SW 1271 (cell line): ENCODE data around the gene HACD2.
"Not testable (repeated sequence)": the region's sequence is repeated elsewhere in the genome, so short reads cannot be mapped to it uniquely, and the experiment has no call there.

Experiments
- DNase-seq, 2 experiments: peaks; one replicate each; lab custom pipeline; 2025; lab: John Stamatoyannopoulos, UW

The HACD2 gene

DNA sequence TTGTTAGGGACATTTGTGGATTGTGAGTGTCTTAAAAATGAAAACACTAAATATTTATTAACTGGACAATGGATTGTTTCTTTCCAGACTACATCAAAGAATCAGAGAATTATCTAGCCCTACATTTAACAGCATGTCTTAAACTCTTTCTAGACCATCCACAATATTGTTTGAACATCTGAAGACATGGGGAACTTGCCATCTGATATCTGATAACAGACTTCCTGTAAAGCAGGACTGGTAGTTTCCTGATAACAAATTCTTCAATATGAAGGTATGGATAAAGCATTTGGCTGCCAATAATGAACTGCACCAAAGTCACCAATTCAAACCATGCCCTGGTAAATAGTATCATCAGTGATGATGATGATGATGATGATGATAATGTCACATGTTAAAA is 26.2 kb upstream of the HACD2 start:
- DNase-seq: no peak

DNA sequence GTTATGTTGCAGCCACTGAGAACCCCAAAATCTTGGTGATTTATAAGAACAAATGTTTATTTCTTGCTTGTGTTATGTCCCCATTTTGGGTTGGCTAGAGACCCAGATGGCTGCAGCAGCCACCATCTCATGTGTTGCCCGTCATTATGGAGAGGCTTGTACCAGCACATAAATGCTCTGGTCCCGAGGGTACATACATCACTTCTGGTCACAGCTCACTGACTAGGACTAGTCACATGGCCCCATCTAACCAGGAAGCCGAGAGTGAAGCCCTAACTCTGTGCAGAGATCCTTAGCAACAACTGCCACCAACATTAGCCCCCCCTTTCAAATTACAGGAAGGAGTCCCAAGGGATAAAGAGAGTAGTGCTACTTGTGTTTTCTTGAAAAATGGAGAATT is 25.5 kb upstream of the HACD2 start:
- DNase-seq: no peak

DNA sequence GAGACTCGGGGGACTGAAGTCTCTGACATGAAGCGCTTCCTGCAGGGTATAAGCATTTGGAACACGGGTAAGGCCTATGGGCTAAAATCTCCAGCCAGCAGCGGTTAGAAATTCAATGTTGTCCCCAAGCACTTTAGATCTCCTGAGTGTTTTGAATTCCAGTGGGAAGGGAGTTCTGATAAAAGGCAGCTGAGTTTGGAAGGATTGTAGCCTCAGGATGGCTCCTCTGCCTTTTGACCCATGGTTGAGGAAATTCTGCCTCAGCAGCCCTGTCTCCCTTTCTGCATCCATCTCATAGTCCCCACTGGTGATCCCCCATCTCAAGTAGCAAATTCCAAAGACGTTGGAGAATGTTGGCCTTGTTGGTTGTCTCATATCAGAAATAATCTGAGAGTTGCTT is 24.2 kb upstream of the HACD2 start:
- no peak for DNase-seq

DNA sequence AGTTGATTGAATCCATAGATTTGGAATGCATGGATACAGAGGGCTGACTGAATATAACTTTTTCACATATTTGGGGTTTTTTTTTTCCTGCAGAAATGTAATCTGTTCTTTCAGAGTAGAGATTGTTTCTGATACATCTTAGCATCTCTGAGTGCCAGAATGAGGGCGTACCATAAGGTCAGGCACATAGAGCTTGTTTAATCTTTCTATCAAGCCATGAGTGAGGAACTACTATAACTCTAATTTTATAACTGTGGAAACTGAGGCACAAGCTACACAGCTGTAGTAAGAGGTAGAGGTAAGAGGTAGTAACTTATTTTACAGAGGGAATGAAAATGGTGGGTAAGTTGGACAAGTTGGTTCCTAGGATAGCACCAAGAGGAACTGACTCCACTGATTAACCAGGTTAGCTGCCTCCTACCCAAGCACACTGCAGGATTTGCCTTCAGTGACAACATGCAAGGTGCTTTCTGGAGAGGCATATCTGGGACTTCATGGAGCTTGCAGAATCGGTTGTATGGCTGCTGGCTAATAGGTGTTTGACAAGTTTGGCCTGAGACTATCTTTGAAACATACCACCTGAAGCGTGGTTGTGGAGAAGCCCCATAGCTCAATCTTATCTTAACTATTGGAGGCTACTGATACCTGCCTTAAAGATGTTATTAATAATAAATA is 23.5 kb upstream of the HACD2 start:
- no peak for DNase-seq

DNA sequence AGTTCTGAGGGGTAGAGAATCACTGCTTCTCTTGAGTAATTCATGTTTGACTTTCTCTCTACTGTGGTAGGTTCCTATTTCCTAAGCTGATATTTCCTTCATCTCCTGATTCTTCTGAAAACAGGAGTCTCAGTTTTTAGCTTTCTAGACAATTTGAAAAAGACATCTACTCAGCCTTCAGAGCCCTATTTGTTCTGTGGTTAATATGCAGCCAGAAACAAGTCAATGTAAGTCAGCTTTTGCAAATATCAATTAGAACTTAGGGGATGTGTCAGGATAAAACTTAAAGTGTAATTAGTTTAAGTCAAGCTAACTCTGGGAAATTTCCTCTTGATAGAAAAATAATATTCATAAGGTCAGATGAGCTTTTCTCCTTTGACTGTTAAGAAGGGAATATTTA is 21.7 kb upstream of the HACD2 start:
- DNase-seq: no peak

DNA sequence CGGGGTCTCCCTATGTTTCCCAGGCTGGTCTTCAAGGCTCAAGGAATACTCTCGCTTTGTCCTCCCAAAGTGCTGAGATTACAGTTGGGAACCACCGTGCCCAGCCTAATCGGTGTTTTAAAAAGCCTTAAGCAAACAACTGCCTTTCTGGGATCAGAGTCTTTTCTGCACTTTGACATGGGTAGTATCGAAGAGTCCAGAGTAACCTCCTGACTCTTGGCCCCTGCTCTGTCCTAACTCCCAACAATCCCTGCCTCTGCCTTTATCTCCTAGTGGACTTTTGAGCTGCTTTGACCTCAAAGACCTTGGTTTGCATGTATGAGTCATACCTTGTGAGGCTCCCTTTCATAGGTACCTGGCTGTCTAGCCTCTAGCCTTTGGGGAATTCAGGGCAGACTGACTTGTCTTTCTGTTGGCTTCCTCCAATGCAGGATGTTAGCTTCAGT is 21.0 kb upstream of the HACD2 start:
- DNase-seq: peak; percentile 47 to 67

DNA sequence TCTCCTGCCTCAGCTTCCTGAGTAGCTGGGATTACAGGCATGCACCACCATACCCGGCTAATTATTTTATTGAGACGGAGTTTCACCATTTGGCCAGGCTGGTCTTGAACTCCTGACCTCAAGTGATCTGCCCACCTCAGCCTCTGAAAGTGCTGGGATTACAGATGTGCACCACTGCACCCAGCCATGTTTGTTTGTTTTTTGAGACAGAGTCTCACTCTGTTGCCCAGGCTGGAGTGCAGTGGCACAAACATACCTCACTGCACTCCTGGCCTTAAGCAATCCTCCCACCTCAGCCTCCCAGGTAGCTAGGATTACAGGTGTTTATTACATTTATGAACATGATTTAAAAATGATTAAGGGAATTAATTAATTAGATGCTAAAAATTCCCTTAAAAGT is 18.3 kb upstream of the HACD2 start:
- DNase-seq: not testable (repeated sequence)

DNA sequence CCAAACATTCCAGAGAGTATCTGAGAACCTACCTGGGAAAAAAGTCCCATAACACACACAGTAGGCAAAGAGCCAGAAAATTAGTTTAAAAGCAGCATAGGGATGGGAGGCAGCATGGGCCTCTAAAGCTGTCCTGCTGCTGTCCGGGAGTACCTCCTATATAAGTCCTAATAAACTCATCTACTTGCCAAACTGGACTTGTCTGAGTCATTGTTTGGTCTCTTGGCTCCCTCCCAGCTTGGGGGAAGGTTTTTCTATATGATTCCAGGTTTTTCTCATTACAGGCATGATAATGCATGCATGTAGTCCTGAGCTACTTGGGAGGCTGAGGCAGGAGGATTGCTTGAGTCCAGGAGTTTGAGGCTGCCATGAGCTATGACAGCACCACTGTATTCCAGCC is 17.5 kb upstream of the HACD2 start:
- DNase-seq: peak in 1 of 2 experiments; percentile 35

DNA sequence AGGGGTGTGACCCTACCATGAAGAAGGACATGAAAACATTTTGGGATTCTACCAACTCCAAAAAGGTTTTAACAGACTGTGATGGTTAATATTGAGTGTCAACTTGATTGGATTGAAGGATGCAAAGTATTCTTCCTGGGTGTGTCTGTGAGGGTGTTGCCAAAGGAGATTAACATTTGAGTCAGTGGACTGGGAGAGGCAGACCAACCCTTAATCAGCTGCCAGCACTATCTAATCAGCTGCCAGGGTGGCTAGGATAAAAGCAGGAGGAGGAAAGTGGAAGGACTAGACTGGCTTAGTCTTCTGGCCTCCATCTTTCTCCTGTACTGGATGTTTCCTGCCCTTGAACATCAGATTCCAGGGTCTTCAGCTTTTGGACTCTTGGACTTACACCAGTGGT is 16.0 kb upstream of the HACD2 start:
- DNase-seq: not testable (repeated sequence)

DNA sequence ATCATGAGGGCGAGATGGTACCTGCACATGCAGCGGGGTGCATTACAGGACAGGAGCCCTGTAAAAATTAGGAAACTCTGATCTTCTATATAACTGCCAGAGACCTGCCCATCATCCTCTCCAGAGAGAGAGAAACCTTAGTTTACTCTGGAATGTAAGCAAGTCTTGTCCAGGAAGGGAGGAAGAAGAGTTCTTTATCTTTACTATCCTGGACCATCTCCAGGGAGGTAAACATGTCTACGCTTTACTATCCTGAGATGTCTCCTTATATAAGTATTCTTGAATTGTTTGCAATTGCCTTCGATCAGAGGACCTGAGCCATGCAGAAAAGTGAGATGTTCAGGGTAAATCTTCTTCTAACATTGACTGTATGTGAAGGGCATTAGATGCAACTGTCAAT is 12.7 kb upstream of the HACD2 start:
- DNase-seq: no peak

DNA sequence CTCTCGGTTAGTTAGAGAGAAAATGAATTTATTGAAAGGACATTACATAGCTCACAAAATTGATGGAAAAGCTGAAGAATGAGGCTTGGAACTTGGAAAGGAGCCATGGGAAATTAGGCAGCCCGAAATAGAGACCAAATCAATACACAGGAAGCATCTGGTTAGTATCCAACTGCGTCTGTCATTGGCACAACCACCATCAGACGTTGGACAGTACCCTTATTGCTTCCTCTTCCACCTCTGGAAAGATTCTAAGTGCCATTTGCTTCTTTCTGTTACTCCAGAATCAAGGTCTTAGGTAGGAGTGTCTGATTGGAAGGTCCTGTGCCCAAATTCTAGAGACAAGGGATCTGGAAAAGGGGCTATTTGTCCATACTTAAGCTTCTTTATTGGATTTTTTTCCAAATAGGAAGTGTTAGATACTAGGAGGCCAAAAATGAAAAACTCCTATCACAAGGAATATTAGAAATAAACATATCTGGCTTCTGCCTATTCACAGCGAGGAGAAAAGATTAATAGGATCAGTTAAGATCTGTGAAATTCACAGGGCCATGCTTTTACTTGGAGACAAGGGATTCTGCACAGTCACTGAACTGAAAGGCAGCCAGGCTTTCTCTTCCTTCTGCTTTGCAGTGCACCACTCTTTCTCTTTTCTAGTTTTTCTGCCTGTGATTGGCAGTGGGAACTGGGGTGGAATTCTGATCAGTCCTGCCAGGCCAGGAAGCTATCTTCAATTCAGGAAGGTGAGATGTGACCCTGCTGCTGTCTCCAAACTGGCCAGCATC is 10.7 kb upstream of the HACD2 start:
- no peak for DNase-seq

DNA sequence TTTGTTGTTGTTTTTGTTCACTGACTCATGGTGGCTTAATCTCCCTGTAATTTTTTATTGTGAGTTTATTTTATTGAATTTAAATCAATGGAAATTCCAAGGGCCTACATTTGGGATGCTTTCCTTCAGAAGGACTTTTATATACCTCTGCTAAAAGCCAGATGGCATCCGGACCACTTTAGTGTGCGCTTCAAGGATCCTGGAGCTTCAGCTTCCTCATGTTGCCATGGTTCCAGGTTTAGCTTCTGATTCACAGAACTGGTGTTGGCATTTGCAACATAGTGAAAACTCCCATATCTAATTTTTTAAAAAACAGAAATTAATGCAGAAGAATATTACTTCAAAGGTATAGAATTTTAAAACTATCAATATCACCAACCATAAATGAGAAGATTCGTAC is 8.5 kb upstream of the HACD2 start:
- DNase-seq: no peak

DNA sequence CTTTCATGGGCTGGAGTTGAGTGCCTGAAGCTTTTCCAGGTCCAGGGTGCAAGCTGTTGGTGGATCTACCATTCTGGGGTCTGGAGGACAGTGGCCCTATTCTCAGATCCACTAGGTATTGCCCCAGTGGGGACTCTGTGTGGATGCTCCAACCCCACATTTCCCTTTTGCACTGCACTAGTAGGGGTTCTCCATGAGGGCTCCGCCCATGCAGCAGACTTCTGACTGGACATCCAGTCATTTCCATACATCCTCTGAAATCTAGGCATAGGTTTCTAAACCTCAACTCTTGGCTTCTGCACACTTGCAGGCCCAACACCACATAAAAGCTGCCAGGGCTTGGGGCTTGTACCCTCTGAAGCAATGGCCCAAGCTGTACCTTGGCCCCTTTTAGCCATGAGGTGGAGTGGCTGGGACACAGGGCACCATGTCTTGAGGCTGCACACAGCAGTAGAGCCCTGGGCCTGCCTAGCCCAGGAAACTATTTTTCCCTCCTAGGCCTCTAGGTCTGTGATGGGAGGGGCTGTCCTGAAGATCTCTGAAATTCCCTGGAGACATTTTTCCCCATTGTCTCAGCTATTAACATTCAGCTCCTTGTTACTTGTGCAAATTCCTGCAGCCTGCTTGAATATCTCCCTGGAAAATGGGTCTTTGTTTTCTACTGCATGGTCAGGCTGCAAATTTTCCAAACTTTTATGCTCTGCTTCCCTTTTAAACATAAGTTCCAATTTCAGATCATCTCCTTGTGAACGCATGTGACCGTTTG is 6.0 kb upstream of the HACD2 start:
- no peak for DNase-seq

DNA sequence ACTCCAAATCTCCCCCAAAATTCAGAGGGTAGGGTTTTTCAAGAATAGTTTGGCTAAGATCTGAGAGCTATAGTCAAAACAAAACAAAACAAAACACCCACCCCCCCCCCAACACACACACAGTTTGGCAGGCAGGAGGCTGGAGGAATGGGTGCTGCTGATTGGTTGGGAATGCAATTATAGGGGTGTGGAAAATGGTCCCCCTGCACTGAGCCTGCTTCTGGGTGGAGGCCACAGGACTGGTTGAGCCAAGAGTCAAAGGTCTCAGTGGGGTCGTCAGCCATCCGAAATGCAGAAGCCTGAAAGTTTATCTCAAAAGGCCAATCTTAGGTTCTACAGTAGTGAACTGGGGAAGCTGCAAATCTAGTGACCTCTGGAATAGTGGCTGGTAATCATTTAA is 2.5 kb upstream of the HACD2 start:
- no peak for DNase-seq

DNA sequence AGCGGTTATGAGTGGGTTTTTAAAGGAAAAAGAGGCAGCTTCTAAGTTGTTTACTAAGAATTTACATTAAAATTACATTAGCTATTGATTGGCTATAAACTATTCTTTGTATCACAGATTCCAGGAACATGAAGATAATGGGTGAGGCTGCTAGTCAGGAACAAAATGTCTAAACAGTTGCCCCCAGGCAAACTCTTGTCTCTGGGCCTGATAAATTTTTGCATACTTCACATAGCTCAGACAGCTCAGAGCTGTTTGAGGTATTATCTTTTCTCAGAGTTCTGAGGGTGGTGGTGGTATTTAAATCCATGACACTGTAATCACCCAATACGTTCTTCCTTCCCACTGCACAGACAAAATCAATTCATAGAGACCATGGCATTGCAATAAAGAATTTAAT is 2.1 kb upstream of the HACD2 start:
- DNase-seq: peak in 1 of 2 experiments; percentile 12

DNA sequence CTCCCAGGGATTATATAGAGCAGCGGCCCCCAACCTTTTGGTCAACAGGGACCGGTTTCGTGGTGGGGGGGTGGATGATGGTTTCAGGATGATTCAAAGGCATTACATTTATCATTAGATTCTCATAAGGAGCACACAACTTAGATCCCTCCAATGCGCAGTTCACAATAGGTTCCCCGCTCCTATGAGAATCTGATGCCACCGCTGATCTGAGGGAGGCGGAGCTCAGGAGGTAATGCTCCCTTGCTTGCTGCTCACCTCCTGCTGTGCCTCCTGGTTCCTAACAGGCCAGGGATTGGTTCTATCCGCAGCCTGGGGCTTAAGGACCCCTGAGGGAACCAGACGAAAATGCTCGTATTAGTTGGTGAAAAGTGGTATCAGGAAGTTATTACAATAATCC is 1.3 kb upstream of the HACD2 start:
- DNase-seq: peak; percentile 77 to 79

DNA sequence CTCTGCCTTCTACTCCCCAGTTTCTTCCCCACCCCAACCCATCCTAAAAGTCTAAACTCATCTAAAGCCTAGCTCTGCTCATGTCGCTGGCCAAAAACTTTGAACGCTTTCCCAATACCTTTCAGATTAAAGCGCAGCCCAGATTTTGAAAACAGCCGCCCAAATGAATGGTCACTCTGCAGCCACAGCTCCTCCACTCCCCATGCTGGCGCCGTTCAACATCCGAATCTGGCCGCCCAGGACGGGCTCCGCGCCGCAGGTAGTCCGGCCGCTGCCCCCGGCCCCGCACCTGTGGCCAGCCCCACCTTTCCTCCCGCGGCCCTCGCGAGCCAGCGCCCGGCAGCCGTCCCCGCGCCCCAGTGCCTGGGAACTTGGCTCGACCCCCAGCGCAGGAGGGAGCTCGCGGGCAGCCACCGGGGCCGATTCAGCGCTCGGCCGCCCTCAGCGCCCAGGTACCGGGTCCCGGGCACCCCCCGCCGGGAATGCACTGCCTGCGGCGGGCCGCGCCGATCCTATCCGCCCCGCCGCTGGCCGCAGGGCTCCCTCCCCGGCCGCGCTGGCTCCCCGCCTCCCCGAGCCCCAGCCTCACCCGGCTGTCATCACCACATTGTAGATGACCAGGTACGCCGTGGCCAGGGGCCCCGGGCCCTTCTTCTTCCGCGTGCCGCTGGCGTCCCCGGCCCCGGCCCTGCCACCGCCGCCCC is 417 bp downstream of the HACD2 start:
- peak in 1 of 2 experiments; percentile 54 for DNase-seq

DNA sequence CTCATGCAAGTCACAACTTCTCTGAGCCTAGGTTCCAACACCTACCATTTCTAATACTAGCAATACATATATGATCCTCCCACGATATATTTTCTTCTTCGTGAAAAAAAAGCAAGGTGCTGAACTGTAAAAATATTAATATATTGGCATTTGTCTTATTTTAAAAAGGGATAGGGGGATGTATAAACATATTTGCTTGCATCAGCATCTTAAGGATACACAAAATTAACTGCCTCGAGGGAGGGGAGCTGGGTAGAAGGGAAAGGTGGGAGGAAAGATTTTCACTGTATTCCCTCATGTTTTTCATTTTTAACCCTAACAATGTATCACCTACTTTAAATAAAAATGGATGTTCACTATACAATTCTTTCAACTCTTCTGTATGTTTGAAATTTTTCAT is 1.3 kb downstream of the HACD2 start:
- DNase-seq: no peak

DNA sequence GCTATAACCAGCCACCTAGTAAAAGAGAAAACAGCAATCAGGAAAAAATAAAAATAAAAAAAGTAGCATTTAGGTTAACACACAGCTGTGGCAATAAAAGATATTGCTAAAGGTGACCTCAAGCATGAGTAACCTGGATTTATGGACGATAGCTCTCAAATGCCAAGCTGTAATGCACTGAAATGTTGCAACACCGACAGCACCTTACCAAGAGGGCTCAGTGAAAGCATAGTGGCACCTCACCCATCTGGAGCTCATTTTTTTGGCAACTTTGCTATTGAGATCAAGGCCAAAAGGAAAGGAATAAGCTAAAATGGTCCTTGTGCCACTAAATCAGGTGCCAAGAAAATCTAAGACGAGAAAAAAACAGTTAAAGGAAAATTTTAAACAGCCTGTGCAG is 2.5 kb downstream of the HACD2 start:
- DNase-seq: no peak

DNA sequence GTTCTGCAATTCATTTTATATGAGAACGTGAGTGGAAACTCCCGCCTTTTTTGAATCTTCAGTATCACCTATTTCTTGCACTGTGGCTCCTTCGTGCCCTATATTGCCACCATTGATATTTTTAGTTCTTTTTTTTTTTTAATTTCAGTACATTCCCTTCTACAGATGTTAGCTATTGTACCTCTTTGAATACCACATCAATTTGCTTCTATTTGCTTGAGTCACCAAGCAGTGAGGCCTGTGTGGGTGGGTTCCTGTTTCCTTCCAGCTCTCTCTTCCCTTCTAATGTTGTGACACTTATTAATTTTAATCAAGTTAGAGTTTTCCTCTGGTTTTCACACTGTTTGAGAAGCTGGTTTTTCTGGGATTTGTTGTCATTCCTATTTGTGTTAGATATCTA is 8.7 kb downstream of the HACD2 start:
- no peak for DNase-seq

DNA sequence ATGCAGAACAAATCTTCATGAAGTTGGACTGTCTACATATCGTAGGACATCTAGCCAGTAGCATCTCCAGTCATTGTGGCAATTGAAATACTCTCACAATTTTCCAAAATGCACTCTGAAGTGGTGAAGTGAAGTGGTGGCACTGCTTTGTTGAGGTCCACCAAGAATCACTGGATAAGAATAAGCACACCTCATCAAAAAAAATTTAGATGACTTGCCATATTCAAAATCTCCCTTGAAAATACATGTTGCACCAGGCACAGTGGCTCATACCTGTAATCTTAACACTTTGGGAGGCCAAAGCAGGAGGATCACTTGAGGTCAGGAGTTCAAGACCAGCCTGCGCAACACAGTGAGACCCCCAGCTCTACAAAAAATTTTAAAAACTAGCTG is 12.9 kb downstream of the HACD2 start:
- no peak for DNase-seq

DNA sequence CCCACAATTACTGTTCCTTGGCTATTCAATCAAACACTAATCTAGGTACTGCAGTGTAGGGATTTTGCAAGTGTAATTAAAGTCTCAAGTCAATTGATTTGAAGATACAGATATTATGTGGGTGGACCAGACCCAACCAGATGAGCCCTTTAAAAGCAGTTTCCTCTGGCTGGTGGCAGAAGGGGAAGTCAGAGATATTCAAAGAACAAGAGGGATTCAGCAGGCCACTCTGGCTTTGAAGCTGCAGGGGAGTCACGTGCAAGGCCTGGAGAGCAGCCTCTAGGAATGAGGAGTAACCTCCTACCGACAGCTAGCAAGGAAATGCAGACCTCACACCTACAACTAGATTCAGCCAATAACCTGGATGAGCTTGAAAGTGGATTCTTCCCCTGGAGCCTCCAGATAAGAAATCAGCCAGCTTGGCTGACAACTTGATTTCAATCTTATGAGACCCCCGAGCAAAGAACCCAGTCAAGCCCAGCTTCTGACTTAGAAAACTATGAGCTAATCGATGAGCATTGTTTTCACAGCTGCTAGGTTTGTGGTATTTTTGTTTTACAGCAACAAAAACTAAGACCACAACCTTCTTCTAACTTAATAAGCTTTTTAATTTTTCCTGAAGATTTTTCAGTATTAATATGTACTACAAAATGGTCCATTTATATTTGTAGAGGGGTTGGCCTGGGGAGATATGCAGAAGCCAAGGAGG is 13.4 kb downstream of the HACD2 start:
- DNase-seq: no peak
